22Rv1 (cell line): Measurements from ENCODE around the gene APLN.

Experiments used
- H3K27ac ChIP-seq: fragments of 450-650 bp; 2 replicates; pipeline ENCODE4 v1.5.1; 2017
- ZFX ChIP-seq: fragments of 450-650 bp; IDR thresholded peaks from 2 replicates; pipeline ENCODE4 v1.6.1; 2017; ENCODE audit warnings: antibody characterized with exemption, borderline replicate concordance
- TF ChIP-seq, protein P1 (sequence below): fragments of 450-650 bp; IDR thresholded peaks from 2 replicates; pipeline ENCODE4 v1.5.1; 2017; ENCODE audit warnings: mild to moderate bottlenecking

The APLN gene

DNA sequence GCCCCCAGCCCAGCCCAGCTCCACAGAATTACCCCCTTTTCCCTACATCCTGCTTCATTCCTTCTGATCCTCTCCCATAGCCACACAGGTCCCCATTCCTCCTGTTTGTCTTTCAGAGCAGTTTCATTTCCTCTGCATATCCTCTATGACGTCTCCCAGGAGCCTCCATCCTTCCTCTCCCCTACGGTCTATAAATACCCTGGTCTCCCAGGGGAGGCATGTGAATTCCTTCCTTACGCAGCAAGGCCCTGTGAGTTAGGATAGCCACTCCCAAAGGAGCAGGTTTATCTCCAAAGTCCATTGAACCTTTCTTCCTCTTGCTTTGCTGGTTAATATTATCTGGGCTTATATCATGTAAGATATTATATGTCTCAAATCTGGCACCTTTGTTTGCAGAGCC lies 8.4 kb upstream of the APLN start:
- TF ChIP-seq ZFX: no peak
- TF ChIP-seq, protein P1, sequence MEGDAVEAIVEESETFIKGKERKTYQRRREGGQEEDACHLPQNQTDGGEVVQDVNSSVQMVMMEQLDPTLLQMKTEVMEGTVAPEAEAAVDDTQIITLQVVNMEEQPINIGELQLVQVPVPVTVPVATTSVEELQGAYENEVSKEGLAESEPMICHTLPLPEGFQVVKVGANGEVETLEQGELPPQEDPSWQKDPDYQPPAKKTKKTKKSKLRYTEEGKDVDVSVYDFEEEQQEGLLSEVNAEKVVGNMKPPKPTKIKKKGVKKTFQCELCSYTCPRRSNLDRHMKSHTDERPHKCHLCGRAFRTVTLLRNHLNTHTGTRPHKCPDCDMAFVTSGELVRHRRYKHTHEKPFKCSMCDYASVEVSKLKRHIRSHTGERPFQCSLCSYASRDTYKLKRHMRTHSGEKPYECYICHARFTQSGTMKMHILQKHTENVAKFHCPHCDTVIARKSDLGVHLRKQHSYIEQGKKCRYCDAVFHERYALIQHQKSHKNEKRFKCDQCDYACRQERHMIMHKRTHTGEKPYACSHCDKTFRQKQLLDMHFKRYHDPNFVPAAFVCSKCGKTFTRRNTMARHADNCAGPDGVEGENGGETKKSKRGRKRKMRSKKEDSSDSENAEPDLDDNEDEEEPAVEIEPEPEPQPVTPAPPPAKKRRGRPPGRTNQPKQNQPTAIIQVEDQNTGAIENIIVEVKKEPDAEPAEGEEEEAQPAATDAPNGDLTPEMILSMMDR: no peak
- peak overlapping the region; percentile 99 for H3K27ac ChIP-seq

DNA sequence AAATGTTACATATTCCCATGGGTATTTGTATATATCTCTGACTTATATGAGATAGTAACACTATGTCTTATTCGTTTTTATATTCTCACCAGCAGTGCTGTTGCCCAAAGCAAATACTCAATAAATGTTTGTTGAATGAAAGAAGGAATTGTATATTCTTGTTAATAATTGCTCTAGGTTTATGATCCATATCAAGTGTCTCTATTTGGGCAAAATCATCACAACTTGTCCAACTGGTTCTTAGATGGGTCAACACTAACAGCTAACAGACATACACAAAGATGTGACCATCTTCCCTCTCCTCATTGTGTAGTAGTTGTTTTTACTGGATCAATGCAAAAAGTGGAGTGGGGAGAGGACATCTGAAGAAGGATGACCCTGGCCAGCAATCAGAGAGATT lies 6.6 kb upstream of the APLN start:
- H3K27ac ChIP-seq: peak overlapping the region; percentile 99
- TF ChIP-seq, protein P1: no peak
- no peak for TF ChIP-seq ZFX

DNA sequence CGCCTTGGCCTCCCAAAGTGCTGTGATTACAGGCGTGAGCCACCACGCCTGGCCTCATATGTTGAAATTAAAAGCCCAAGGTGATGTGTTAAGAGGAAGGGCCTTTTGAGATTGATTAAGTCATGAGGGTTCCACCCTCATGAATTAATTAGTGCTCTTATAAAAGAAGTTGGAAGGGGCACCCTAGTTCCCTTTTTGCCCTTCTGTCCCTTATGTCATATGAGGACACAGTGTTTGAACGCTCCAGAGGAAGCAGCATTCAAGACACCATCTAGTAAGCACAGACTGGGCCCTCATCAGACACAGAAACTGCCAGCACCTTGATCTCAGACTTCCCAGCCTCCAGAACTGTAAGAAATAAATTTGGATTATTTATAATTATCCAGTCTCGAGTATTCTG lies 5.1 kb upstream of the APLN start:
- peak overlapping the region; percentile 99 for H3K27ac ChIP-seq
- no peak for TF ChIP-seq ZFX
- TF ChIP-seq, protein P1: no peak

DNA sequence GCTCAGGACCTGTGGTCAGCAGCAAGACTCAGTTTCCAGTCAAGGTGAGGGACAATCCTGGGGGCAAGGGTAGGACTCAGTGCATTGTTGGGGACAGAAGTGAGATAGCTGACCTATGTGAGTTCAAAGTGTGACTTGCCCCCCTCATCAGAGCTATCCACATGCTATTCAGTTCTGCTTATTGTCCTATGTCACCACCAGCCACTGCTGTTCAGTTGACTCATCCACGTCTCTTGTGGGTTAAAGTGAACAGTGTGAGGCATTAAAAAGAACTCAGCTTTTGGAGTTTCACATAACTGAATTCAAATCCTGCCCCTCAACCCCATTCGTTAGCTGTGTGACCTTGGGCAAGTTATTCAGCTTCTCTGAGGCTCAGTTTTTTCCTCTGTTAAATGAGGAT lies 4.4 kb upstream of the APLN start:
- H3K27ac ChIP-seq: peak overlapping the region; percentile 99
- no peak for TF ChIP-seq ZFX
- TF ChIP-seq, protein P1: no peak

DNA sequence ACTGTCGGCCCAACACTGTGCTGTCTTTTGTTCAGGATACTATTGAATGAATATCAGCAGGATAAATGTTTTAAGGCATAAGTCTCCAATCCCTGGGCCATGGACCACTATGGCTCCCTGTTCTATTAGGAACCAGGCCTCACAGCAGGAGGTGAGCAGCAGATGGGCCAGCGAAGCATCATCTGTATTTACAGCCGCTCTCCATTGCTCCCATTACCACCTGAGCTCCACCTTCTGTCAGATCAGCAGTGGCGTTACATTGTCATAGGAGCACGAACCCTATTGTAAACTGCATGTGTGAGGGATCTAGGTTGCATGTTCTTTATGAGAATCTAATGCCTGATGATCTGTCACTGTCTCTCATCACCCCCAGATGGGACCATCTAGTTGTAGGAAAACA lies 3.7 kb upstream of the APLN start:
- peak overlapping the region; percentile 99 for H3K27ac ChIP-seq
- no peak for TF ChIP-seq ZFX
- TF ChIP-seq, protein P1: no peak

DNA sequence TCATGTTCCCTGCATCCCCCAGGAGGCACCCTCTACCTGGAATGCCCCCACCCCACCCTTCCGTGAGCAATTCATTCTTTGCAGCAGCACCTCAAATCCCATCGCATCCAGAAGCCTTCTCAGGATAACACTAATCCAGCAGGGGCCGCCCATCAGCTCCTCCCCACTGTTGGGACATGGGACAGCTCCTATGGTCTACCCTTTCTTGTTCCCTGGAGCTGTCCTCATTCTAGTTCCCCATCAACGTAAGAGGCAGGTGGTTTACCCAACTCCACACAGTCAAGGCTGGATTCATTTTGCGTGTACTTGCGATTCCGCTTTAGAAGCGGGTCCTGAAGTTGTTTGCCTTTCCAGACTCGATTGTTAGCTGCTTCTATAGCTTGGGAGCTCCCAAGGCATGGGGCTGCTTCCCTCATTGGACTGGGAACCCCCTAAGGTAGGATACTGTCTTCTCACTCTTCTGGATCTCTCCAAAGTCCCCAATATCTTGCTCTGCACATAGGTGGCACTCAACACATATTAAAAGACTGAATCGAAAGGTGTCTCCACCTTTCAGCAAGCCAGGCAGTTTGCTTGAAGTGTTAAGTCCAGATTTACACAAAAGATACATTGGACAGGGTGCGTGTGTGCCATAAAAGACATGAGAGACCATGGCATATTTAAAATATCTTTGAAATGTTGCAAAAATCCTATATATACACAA lies 942 bp upstream of the APLN start:
- TF ChIP-seq ZFX: no peak
- TF ChIP-seq, protein P1: peak; percentile 33
- H3K27ac ChIP-seq: peak overlapping the region; percentile 99

DNA sequence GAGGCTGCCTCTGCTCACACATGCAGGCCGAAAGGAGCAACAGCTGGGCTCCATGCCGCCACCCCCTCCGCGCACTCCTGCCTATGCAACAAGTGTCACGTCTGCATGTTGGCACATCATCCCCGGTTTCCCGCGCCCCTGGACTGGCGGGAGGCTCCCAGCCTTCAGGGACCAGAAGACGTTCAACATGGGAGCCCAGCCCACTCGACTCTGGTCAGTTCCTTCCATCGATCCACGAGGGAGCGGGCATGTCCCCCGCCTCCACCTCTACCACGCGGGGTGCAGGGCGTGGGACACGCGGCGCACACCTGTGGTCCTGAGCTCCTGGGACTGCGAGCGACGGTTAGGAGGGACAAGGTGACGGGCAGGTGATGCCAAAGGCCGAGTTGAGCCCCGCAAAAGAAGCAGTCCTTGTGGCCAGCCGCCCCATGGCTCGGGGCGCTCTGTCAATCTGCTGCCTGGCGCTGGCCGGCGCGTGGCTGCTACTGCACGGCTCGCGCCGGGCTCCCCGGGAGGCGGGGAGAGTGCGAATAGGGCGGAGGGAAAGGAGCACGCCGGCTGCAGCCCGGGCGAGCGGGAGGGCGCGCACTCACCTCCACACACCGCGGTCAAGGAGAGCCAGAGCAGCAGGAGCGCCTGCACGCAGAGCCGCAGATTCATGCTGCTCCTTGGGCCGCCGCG lies 645 bp downstream of the APLN start:
- no peak for TF ChIP-seq ZFX
- TF ChIP-seq, protein P1: no peak
- peak overlapping the region; percentile 99 for H3K27ac ChIP-seq
